Mesendoderm (in vitro differentiated cells): ENCODE measurements around the gene RRAS2.

Source experiments
- DNase-seq: peaks from one replicate; pipeline ENCODE4 v3.0.0; 2013
- H2AK5ac ChIP-seq: 2 replicates; pipeline ENCODE4 v1.6.1; 2013; ENCODE audit warnings: low read length, inconsistent platforms
- H2BK120ac ChIP-seq: 2 replicates; pipeline ENCODE4 v1.6.1; 2013; ENCODE audit warnings: low read depth, mild to moderate bottlenecking, low read length, moderate library complexity, mixed read lengths
- H2BK15ac ChIP-seq: replicated peaks from 2 replicates; pipeline ENCODE4 v1.6.1; 2013; ENCODE audit warnings: low read depth, mild to moderate bottlenecking, moderate library complexity
- H2BK5ac ChIP-seq: 2 replicates; pipeline ENCODE4 v1.6.1; 2013; ENCODE audit warnings: low read length, inconsistent platforms
- H3K18ac ChIP-seq: 2 replicates; pipeline ENCODE4 v1.6.1; 2013; ENCODE audit warnings: mild to moderate bottlenecking, low read length, mixed read lengths
- H3K23ac ChIP-seq: one replicate; pipeline ENCODE4 v1.6.1; 2013; ENCODE audit warnings: low read length
- H3K27ac ChIP-seq: 2 replicates; pipeline ENCODE4 v1.5.1; 2013; ENCODE audit warnings: low read depth, mild to moderate bottlenecking, inconsistent platforms, low read length, moderate library complexity
- H3K27me3 ChIP-seq: 2 replicates; pipeline ENCODE4 v1.6.1; 2013; ENCODE audit warnings: low read length, control low read depth, mild to moderate bottlenecking, inconsistent platforms; ENCODE audit not compliant: insufficient read depth, poor library complexity
- H3K36me3 ChIP-seq: 2 replicates; pipeline ENCODE4 v1.6.1; 2013; ENCODE audit warnings: low read length, inconsistent platforms; ENCODE audit not compliant: control insufficient read depth, insufficient read depth
- H3K4ac ChIP-seq: one replicate; pipeline ENCODE4 v1.6.1; 2013; ENCODE audit warnings: low read depth, mild to moderate bottlenecking, low read length, moderate library complexity
- H3K4me1 ChIP-seq: 2 replicates; pipeline ENCODE4 v1.6.1; 2013; ENCODE audit warnings: low read depth, low read length, inconsistent platforms; ENCODE audit not compliant: control insufficient read depth
- H3K4me2 ChIP-seq: 2 replicates; pipeline ENCODE4 v1.6.1; 2013; ENCODE audit warnings: low read length
- H3K4me3 ChIP-seq: 2 replicates; pipeline ENCODE4 v1.5.1; 2013; ENCODE audit warnings: mild to moderate bottlenecking, low read length
- H3K56ac ChIP-seq: one replicate; pipeline ENCODE4 v1.6.1; 2013; ENCODE audit warnings: low read length
- H3K79me1 ChIP-seq: 2 replicates; pipeline ENCODE4 v1.6.1; 2013; ENCODE audit warnings: low read length, inconsistent platforms
- H3K79me2 ChIP-seq: 2 replicates; pipeline ENCODE4 v1.6.1; 2013; ENCODE audit warnings: mild to moderate bottlenecking, low read length; ENCODE audit not compliant: control insufficient read depth, insufficient read depth
- H3K9ac ChIP-seq: 2 replicates; pipeline ENCODE4 v1.6.1; 2013; ENCODE audit warnings: low read length, inconsistent platforms
- H4K5ac ChIP-seq: one replicate; pipeline ENCODE4 v1.6.1; 2013; ENCODE audit warnings: low read length
- H4K8ac ChIP-seq: one replicate; pipeline ENCODE4 v1.6.1; 2013; ENCODE audit warnings: low read depth, mild to moderate bottlenecking, control low read depth, low read length, moderate library complexity
- WGBS: extraction: QIAGEN DNeasy Blood & Tissue Kit; methylation state at CpG from one replicate; pipeline ENCODE4 v1.1.7; 2013; ENCODE audit warnings: low lambda C conversion rate, missing lambda C conversion rate; ENCODE audit not compliant: insufficient coverage; ENCODE audit errors: extremely low coverage; 5-methylcytosine and 5-hydroxymethylcytosine counted together

Gene RRAS2

GRCh38 chr11:14393889-14394288 is 34.9 kb upstream of the RRAS2 start:
- no peaks in the 10 kb centered on the region for H3K36me3 ChIP-seq
- no peak overlapping the region for H3K4ac ChIP-seq
- no peak overlapping the region for H2BK15ac ChIP-seq

GRCh38 chr11:14393129-14393528 is 34.1 kb upstream of the RRAS2 start:
- Histone ChIP-seq H2BK15ac (no peak overlapping the region), H2BK120ac (no peak overlapping the region), H3K79me2 (no peaks in the 10 kb centered on the region), H3K27ac (no peak overlapping the region), H3K4ac (no peak overlapping the region), H3K79me1 (no peaks in the 10 kb centered on the region), H3K56ac (no peak overlapping the region), H3K4me2 (no peak overlapping the region), H3K4me1 (peaks cover 2% of the 10 kb centered on the region), H4K5ac (no peak overlapping the region), H3K27me3 (no peaks in the 10 kb centered on the region), H2BK5ac (no peak overlapping the region), H4K8ac (no peak overlapping the region), H2AK5ac (no peak overlapping the region), H3K36me3 (no peaks in the 10 kb centered on the region), H3K9ac (no peak overlapping the region), H3K18ac (no peak overlapping the region), H3K23ac (no peak overlapping the region), H3K4me3 (no peak overlapping the region)
- no peak for DNase-seq
- no CpG with 5 or more reads among the region's 5 CpGs for WGBS

More at GRCh38 chr11:14393889-14394288, 34.9 kb upstream of the RRAS2 start:
- Histone ChIP-seq H3K56ac (no peak overlapping the region), H3K79me1 (no peaks in the 10 kb centered on the region), H3K23ac (no peak overlapping the region), H3K4me2 (no peak overlapping the region), H4K5ac (no peak overlapping the region), H3K9ac (no peak overlapping the region), H4K8ac (no peak overlapping the region), H3K4me3 (no peak overlapping the region), H3K18ac (no peak overlapping the region), H3K4me1 (peaks cover 2% of the 10 kb centered on the region), H2BK120ac (no peak overlapping the region), H3K79me2 (no peaks in the 10 kb centered on the region), H2BK5ac (no peak overlapping the region), H2AK5ac (no peak overlapping the region), H3K27ac (no peak overlapping the region), H3K27me3 (no peaks in the 10 kb centered on the region)
- DNase-seq = no peak
- WGBS = no CpG with 5 or more reads among the region's 6 CpGs

GRCh38 chr11:14390669-14391068 is 31.7 kb upstream of the RRAS2 start:
- Histone ChIP-seq H3K56ac (no peak overlapping the region), H3K27ac (no peak overlapping the region), H4K8ac (no peak overlapping the region), H4K5ac (no peak overlapping the region), H3K4me2 (no peak overlapping the region), H2BK5ac (no peak overlapping the region), H3K36me3 (no peaks in the 10 kb centered on the region), H3K79me2 (no peaks in the 10 kb centered on the region), H3K9ac (no peak overlapping the region), H3K23ac (no peak overlapping the region), H3K18ac (no peak overlapping the region), H3K4ac (no peak overlapping the region), H3K4me3 (no peak overlapping the region), H3K4me1 (peaks cover 2% of the 10 kb centered on the region), H2BK15ac (no peak overlapping the region), H2AK5ac (no peak overlapping the region), H3K27me3 (no peaks in the 10 kb centered on the region), H3K79me1 (no peaks in the 10 kb centered on the region), H2BK120ac (no peak overlapping the region)
- no peak for DNase-seq
- no CpG with 5 or more reads among the region's 1 CpG for WGBS

GRCh38 chr11:14388352-14388751 is 29.4 kb upstream of the RRAS2 start:
- Histone ChIP-seq H3K4me2 (no peak overlapping the region), H4K5ac (no peak overlapping the region), H3K9ac (no peak overlapping the region), H3K79me1 (no peaks in the 10 kb centered on the region), H4K8ac (no peak overlapping the region), H3K4me3 (no peak overlapping the region), H2BK5ac (no peak overlapping the region), H3K4ac (no peak overlapping the region), H3K18ac (no peak overlapping the region), H3K27me3 (no peaks in the 10 kb centered on the region), H2AK5ac (no peak overlapping the region), H2BK15ac (no peak overlapping the region), H3K36me3 (no peaks in the 10 kb centered on the region), H3K27ac (no peak overlapping the region), H3K4me1 (peaks cover 2% of the 10 kb centered on the region), H3K56ac (no peak overlapping the region), H3K79me2 (no peaks in the 10 kb centered on the region), H2BK120ac (no peak overlapping the region), H3K23ac (no peak overlapping the region)
- DNase-seq = no peak
- no CpG with 5 or more reads among the region's 4 CpGs for WGBS

- Histone ChIP-seq H3K4me1 (peaks cover 2% of the 10 kb centered on the region), H3K9ac (no peak overlapping the region), H3K56ac (no peak overlapping the region), H3K79me1 (no peaks in the 10 kb centered on the region), H4K8ac (no peak overlapping the region), H3K18ac (no peak overlapping the region), H3K23ac (no peak overlapping the region), H2AK5ac (no peak overlapping the region), H2BK15ac (no peak overlapping the region), H3K4ac (no peak overlapping the region), H4K5ac (no peak overlapping the region), H3K79me2 (no peaks in the 10 kb centered on the region), H2BK120ac (no peak overlapping the region), H2BK5ac (no peak overlapping the region), H3K4me2 (no peak overlapping the region), H3K4me3 (no peak overlapping the region), H3K27me3 (no peaks in the 10 kb centered on the region), H3K27ac (no peak overlapping the region), H3K36me3 (no peaks in the 10 kb centered on the region)
- DNase-seq = peak; percentile 98
- WGBS = no CpG with 5 or more reads among the region's 4 CpGs
These were observed 28.0 kb upstream of the RRAS2 start for GRCh38 chr11:14386895-14387480.

- H3K4me2 ChIP-seq = no peak overlapping the region
- H4K8ac ChIP-seq = no peak overlapping the region
- no peak overlapping the region for H2BK5ac ChIP-seq
- no peaks in the 10 kb centered on the region for H3K27me3 ChIP-seq
- H3K9ac ChIP-seq = no peak overlapping the region
- no peak overlapping the region for H3K23ac ChIP-seq
- no peak overlapping the region for H3K56ac ChIP-seq
- H3K79me1 ChIP-seq = no peaks in the 10 kb centered on the region
- H2AK5ac ChIP-seq = no peak overlapping the region
- no peak overlapping the region for H3K4me3 ChIP-seq
- H2BK120ac ChIP-seq = no peak overlapping the region
- no peak overlapping the region for H3K18ac ChIP-seq
- no peaks in the 10 kb centered on the region for H3K79me2 ChIP-seq
- H3K36me3 ChIP-seq = no peaks in the 10 kb centered on the region
- H2BK15ac ChIP-seq = no peak overlapping the region
- DNase-seq = no peak
- H3K4me1 ChIP-seq = peaks cover 2% of the 10 kb centered on the region
- no peak overlapping the region for H3K27ac ChIP-seq
- no peak overlapping the region for H3K4ac ChIP-seq
- H4K5ac ChIP-seq = no peak overlapping the region
These were observed 27.1 kb upstream of the RRAS2 start for GRCh38 chr11:14386081-14386480.
